Nephron progenitor cell (in vitro differentiated cells): Measurements from ENCODE around the gene WDR26.

Experiments
- DNase-seq: peaks from one replicate; pipeline ENCODE4 v3.0.0; 2021
- H3K27ac Mint-ChIP-seq: 2 replicates; pipeline ENCODE4 v1.8.0; 2021; ENCODE audit warnings: mild to moderate bottlenecking, moderate library complexity, mixed read lengths
- H3K27me3 Mint-ChIP-seq: 2 replicates; pipeline ENCODE4 v1.8.0; 2021; ENCODE audit warnings: mild to moderate bottlenecking, low read depth, mixed read lengths; ENCODE audit not compliant: poor library complexity
- H3K36me3 Mint-ChIP-seq: 2 replicates; pipeline ENCODE4 v1.8.0; 2021; ENCODE audit warnings: low read depth, mixed read lengths
- H3K4me1 Mint-ChIP-seq: 2 replicates; pipeline ENCODE4 v1.8.0; 2021; ENCODE audit warnings: mixed read lengths
- H3K4me3 Mint-ChIP-seq: 2 replicates; pipeline ENCODE4 v1.8.0; 2021; ENCODE audit warnings: mild to moderate bottlenecking, moderate library complexity, mixed read lengths
- H3K9me3 Mint-ChIP-seq: 2 replicates; pipeline ENCODE4 v1.8.0; 2021; ENCODE audit warnings: mild to moderate bottlenecking, moderate library complexity, mixed read lengths
- TF ChIP-seq, protein P1 (sequence below): fragments of 200-600 bp; sonication (generic); IDR thresholded peaks from 2 replicates; pipeline ENCODE4 v1.5.0; 2021; ENCODE audit warnings: antibody characterized with exemption

Gene WDR26

GRCh38 chr1:224466154-224466553, 31.6 kb upstream of the WDR26 start:
- Mint-ChIP-seq H3K27me3 (peaks cover 5% of the 10 kb centered on the region), H3K4me3 (no peak overlapping the region), H3K36me3 (peaks cover 22% of the 10 kb centered on the region), H3K27ac (no peak overlapping the region), H3K4me1 (no peaks in the 10 kb centered on the region), H3K9me3 (peaks cover 24% of the 10 kb centered on the region)
- TF ChIP-seq, protein P1, sequence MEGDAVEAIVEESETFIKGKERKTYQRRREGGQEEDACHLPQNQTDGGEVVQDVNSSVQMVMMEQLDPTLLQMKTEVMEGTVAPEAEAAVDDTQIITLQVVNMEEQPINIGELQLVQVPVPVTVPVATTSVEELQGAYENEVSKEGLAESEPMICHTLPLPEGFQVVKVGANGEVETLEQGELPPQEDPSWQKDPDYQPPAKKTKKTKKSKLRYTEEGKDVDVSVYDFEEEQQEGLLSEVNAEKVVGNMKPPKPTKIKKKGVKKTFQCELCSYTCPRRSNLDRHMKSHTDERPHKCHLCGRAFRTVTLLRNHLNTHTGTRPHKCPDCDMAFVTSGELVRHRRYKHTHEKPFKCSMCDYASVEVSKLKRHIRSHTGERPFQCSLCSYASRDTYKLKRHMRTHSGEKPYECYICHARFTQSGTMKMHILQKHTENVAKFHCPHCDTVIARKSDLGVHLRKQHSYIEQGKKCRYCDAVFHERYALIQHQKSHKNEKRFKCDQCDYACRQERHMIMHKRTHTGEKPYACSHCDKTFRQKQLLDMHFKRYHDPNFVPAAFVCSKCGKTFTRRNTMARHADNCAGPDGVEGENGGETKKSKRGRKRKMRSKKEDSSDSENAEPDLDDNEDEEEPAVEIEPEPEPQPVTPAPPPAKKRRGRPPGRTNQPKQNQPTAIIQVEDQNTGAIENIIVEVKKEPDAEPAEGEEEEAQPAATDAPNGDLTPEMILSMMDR = no peak
- no peak for DNase-seq

- Mint-ChIP-seq H3K4me3 (no peak overlapping the region), H3K27ac (no peak overlapping the region), H3K27me3 (no peaks in the 10 kb centered on the region), H3K9me3 (peaks cover 11% of the 10 kb centered on the region), H3K4me1 (peaks cover 14% of the 10 kb centered on the region), H3K36me3 (peaks cover 8% of the 10 kb centered on the region)
- TF ChIP-seq, protein P1 = no peak
- DNase-seq = no peak
Observed at GRCh38 chr1:224459966-224460365, 25.4 kb upstream of the WDR26 start.

DNA sequence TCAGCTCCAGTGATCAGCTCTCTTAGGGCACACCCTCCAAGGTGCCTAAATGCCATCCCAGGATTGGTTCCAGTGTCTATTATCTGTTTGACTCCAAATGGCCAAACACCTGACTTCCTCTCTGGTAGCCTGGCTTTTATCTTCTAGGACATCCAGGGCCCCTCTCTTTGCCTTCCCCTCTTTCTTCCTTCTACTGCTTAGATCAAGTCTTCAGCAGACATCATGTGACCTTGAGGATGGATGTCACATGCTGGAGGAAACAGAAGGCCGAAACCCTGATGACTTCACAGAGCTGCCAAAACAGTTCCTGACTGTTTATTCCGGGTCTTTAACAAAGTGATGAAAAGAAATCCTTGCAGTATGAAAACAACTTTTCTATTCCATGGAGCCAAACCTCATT, 24.4 kb upstream of the WDR26 start:
- TF ChIP-seq, protein P1 = no peak
- peaks cover 5% of the 10 kb centered on the region for H3K9me3 Mint-ChIP-seq
- DNase-seq = no peak
- H3K4me3 Mint-ChIP-seq = no peak overlapping the region
- H3K4me1 Mint-ChIP-seq = peaks cover 21% of the 10 kb centered on the region
- no peak overlapping the region for H3K27ac Mint-ChIP-seq
- H3K27me3 Mint-ChIP-seq = no peaks in the 10 kb centered on the region
- H3K36me3 Mint-ChIP-seq = peaks cover 8% of the 10 kb centered on the region

GRCh38 chr1:224458296-224458695, 23.7 kb upstream of the WDR26 start:
- peaks cover 27% of the 10 kb centered on the region for H3K4me1 Mint-ChIP-seq
- H3K36me3 Mint-ChIP-seq = peaks cover 8% of the 10 kb centered on the region
- no peaks in the 10 kb centered on the region for H3K27me3 Mint-ChIP-seq
- no peak overlapping the region for H3K4me3 Mint-ChIP-seq
- no peak for DNase-seq
- peaks cover 3% of the 10 kb centered on the region for H3K9me3 Mint-ChIP-seq
- H3K27ac Mint-ChIP-seq = no peak overlapping the region
- TF ChIP-seq, protein P1 = no peak

DNA sequence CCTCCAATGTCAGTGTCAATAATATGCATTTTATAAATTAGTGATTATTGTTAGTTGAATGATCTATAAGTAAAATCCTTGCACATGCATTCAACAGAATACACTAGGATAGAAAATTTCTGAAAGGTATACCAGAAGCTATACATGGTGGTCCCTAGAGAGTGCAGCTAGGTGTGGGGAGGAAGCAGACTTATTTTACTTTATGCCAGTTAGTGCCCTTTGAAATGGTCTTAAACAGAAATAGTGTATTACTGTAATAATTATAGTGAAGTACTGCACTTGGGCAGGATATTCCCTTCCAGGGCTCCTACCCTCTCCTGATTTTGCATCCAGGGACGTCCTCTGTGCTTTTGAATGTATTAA, 23.2 kb upstream of the WDR26 start:
- no peak for DNase-seq
- Mint-ChIP-seq H3K27ac (no peak overlapping the region), H3K27me3 (no peaks in the 10 kb centered on the region), H3K36me3 (peaks cover 8% of the 10 kb centered on the region), H3K4me1 (peaks cover 27% of the 10 kb centered on the region), H3K9me3 (no peaks in the 10 kb centered on the region), H3K4me3 (no peak overlapping the region)
- TF ChIP-seq, protein P1 = no peak

DNA sequence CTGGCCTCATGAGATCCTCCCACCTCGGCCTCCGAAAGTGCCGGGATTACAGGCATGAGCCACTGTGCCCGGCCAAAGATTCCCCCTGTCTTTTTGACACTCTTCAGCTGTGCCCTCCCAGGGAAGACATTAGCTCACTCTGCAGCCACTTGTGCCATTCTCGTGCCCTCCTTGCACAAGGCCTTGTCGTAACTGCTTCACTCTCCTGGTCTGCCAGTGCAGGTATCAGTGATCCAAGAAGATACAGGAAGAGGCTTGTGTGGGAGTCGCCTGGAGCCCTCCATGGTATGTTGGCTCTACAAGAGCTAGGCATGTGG, 22.0 kb upstream of the WDR26 start:
- Mint-ChIP-seq H3K27ac (peak overlapping the region; percentile 97), H3K4me1 (peaks cover 27% of the 10 kb centered on the region), H3K27me3 (no peaks in the 10 kb centered on the region), H3K4me3 (peak overlapping the region; percentile 33), H3K9me3 (no peaks in the 10 kb centered on the region), H3K36me3 (peaks cover 3% of the 10 kb centered on the region)
- TF ChIP-seq, protein P1 = no peak
- DNase-seq = no peak
